Ishikawa (cell line): Measurements from ENCODE around the gene DNAJB2.

ENCODE experiments used
- CEBPB ChIP-seq: IDR thresholded peaks from 2 replicates; pipeline ENCODE4 v1.6.1; 2012
- CREB1 ChIP-seq: IDR thresholded peaks from 2 replicates; pipeline ENCODE4 v1.6.1; 2012; ENCODE audit warnings: low read depth
- EGR1 ChIP-seq: IDR thresholded peaks from 2 replicates; pipeline ENCODE4 v1.6.1; 2012
- EP300 ChIP-seq: IDR thresholded peaks from 2 replicates; pipeline ENCODE4 v1.6.1; 2012; ENCODE audit warnings: borderline replicate concordance
- FOXM1 ChIP-seq: IDR thresholded peaks from 2 replicates; pipeline ENCODE4 v1.6.1; 2012; ENCODE audit warnings: low read depth, borderline replicate concordance
- NFIC ChIP-seq: IDR thresholded peaks from 2 replicates; pipeline ENCODE4 v1.6.1; 2012
- RAD21 ChIP-seq: IDR thresholded peaks from 2 replicates; pipeline ENCODE4 v1.6.1; 2012; ENCODE audit warnings: low read depth
- TAF1 ChIP-seq: IDR thresholded peaks from 2 replicates; pipeline ENCODE4 v1.6.1; 2012; ENCODE audit warnings: low read depth, mild to moderate bottlenecking
- TCF12 ChIP-seq: IDR thresholded peaks from 2 replicates; pipeline ENCODE4 v1.6.1; 2012; ENCODE audit warnings: low read depth
- TEAD4 ChIP-seq: IDR thresholded peaks from 2 replicates; pipeline ENCODE4 v1.6.1; 2012
- USF1 ChIP-seq: IDR thresholded peaks from 2 replicates; pipeline ENCODE4 v1.6.1; 2012
- YY1 ChIP-seq: IDR thresholded peaks from 2 replicates; pipeline ENCODE4 v1.6.1; 2012; ENCODE audit warnings: low read depth
- ZBTB7A ChIP-seq: IDR thresholded peaks from 2 replicates; pipeline ENCODE4 v1.6.1; 2012; ENCODE audit warnings: low read depth
- TF ChIP-seq, protein P1 (sequence below): IDR thresholded peaks from 2 replicates; pipeline ENCODE4 v1.6.1; 2012; ENCODE audit warnings: low read depth, mild to moderate bottlenecking
- TF ChIP-seq, protein P2 (sequence below): IDR thresholded peaks from 2 replicates; pipeline ENCODE4 v1.6.1; 2012

The DNAJB2 gene

DNA sequence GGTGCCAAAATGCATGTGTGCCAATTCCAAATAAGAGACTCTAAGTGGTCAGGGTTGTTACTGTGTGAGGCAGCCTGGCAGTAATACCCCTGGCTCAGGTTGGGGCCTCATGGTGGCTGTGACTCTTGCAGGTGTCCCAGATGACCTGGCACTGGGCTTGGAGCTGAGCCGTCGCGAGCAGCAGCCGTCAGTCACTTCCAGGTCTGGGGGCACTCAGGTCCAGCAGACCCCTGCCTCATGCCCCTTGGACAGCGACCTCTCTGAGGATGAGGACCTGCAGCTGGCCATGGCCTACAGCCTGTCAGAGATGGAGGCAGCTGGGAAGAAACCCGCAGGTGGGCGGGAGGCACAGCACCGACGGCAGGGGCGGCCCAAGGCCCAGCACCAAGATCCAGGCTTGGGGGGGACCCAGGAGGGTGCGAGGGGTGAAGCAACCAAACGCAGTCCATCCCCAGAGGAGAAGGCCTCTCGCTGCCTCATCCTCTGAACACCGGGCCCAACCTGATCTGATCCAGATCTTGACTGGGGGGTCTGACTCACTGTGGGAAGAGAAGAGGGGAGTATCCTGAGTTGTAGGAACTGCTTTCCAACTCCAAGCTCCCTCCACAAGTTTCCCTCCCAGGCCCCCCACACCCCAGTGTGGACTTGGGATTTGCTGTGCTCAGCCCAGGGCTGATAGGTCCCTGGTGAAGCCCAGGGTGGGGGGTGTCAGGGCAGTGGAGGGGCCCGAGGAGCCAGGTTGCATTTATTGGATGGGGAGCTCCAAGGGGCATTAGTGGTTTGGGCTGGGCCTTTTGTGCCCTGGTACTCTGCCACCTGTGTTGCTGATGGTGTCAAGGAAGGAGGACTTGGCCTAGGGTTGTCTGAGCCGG is 5.6 kb downstream of the DNAJB2 start:
- TF ChIP-seq, protein P1, sequence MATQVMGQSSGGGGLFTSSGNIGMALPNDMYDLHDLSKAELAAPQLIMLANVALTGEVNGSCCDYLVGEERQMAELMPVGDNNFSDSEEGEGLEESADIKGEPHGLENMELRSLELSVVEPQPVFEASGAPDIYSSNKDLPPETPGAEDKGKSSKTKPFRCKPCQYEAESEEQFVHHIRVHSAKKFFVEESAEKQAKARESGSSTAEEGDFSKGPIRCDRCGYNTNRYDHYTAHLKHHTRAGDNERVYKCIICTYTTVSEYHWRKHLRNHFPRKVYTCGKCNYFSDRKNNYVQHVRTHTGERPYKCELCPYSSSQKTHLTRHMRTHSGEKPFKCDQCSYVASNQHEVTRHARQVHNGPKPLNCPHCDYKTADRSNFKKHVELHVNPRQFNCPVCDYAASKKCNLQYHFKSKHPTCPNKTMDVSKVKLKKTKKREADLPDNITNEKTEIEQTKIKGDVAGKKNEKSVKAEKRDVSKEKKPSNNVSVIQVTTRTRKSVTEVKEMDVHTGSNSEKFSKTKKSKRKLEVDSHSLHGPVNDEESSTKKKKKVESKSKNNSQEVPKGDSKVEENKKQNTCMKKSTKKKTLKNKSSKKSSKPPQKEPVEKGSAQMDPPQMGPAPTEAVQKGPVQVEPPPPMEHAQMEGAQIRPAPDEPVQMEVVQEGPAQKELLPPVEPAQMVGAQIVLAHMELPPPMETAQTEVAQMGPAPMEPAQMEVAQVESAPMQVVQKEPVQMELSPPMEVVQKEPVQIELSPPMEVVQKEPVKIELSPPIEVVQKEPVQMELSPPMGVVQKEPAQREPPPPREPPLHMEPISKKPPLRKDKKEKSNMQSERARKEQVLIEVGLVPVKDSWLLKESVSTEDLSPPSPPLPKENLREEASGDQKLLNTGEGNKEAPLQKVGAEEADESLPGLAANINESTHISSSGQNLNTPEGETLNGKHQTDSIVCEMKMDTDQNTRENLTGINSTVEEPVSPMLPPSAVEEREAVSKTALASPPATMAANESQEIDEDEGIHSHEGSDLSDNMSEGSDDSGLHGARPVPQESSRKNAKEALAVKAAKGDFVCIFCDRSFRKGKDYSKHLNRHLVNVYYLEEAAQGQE = no peak
- TF ChIP-seq EP300 (no peak), NFIC (no peak), CEBPB (no peak), EGR1 (no peak), TCF12 (no peak), RAD21 (no peak), CREB1 (no peak), USF1 (no peak), TAF1 (no peak), YY1 (no peak), ZBTB7A (no peak), FOXM1 (no peak), TEAD4 (no peak)
- TF ChIP-seq, protein P2, sequence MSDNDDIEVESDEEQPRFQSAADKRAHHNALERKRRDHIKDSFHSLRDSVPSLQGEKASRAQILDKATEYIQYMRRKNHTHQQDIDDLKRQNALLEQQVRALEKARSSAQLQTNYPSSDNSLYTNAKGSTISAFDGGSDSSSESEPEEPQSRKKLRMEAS = no peak

DNA sequence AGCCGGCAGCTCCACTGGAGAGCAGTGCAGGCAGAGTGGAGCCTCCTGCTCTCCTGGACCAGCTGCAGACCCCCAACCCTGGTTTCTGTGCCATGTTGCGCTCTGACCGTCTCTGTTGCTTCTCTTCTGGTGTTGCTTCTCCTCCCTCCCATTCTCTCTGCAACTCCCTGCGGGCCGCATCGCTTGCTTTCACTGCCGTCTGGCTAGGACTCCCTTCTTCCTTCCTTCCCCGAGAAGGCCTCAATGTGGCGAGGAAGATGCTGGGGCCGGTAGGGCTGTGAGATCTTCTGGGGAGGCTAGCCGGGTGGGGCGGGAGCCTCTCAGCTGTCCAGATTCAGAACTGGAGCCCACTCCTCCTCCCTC is 6.2 kb downstream of the DNAJB2 start:
- TF ChIP-seq EGR1 (no peak), EP300 (no peak), TAF1 (no peak), NFIC (no peak), TEAD4 (no peak), RAD21 (no peak), CREB1 (no peak), TCF12 (no peak), YY1 (no peak), ZBTB7A (no peak), USF1 (no peak), CEBPB (no peak), FOXM1 (no peak)
- TF ChIP-seq, protein P2 = no peak
- TF ChIP-seq, protein P1 = no peak

DNA sequence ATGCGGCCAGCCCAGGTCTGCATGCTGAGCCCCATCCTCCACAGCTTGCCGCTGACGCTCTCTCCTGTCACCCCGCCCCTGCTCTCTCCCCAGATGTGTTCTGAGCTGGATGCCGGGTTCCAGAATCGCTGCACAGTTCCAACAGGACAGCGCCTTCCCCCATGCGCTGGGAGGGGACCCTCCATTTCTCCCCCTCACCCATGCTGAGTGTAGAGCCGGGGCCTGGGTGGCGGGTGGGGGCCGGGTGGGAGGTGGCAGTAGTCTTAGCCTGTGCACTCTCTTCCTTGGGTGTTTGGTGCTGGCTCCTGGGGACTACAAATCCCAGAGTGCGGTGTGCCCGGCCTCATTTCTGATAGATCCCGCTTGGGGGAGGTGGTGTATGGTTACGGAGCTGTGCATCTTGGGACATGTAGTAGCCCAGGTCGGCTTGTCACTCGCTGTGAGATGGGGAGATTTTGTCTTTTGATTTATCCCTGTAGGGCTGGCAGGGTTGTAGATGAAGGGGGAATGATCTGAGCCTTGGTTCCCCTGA is 6.8 kb downstream of the DNAJB2 start:
- TF ChIP-seq, protein P1 = no peak
- TF ChIP-seq CEBPB (no peak), RAD21 (no peak), NFIC (no peak)
- TF ChIP-seq, protein P2 = no peak

- TF ChIP-seq TCF12 (no peak), FOXM1 (no peak), EP300 (no peak), RAD21 (no peak), CEBPB (no peak), YY1 (no peak), TAF1 (no peak), CREB1 (no peak), TEAD4 (no peak), EGR1 (no peak), NFIC (no peak)
- TF ChIP-seq, protein P1 = no peak
- TF ChIP-seq, protein P2 = no peak
Measured at GRCh38 chr2:219286436-219287115, 7.4 kb downstream of the DNAJB2 start.
